Measurements from ENCODE around the gene PIR. TPM values are rescaled to one million over a fixed set of nuclear protein-coding genes. Genes with fewer than 3 reads are reported as not detected.

PIR gene
- total RNA-seq, 1 experiment from 2014 or later = 29.7 TPM

- TF ChIP-seq CTCF (conservative IDR thresholded peaks at IDR 0.05) = no peak
- Histone ChIP-seq H2BK5ac (ENCODE audit: insufficient read length, low read length) (no peak overlapping the region), H4K8ac (replicated peaks; ENCODE audit: insufficient read length, low read depth, low read length) (no peak overlapping the region), H3K56ac (ENCODE audit: insufficient read length, low read depth, low read length) (no peak overlapping the region), H2AFZ (ENCODE audit: low read length) (peak overlapping the region; percentile 78), H3K79me2 (ENCODE audit: insufficient read depth, low read length) (no peaks in the 10 kb centered on the region), H4K5ac (ENCODE audit: insufficient read length, low read depth, low read length) (no peak overlapping the region), H2BK15ac (ENCODE audit: low read depth, low read length) (no peak overlapping the region), H3K79me1 (ENCODE audit: insufficient read depth, low read depth, low read length, poor library complexity, severe bottlenecking) (no peaks in the 10 kb centered on the region), H3K4ac (ENCODE audit: low read depth, low read length) (no peak overlapping the region), H4K20me1 (ENCODE audit: control insufficient read depth, insufficient read depth, insufficient read length) (no peaks in the 10 kb centered on the region), H3K23ac (ENCODE audit: insufficient read length, low read depth, low read length) (no peak overlapping the region), H3K9ac (ENCODE audit: extremely low read depth, insufficient read length, low read length) (no peak overlapping the region), H3K4me1 (ENCODE audit: insufficient read depth, low read length) (no peaks in the 10 kb centered on the region), H3K14ac (ENCODE audit: insufficient read depth, low read length) (peak overlapping the region; percentile 56), H2BK20ac (ENCODE audit: low read depth, low read length, poor library complexity, severe bottlenecking) (no peak overlapping the region), H3K27ac (ENCODE audit: insufficient read length, low read depth, low read length) (no peak overlapping the region), H3K18ac (ENCODE audit: insufficient read length, low read depth, low read length) (no peak overlapping the region), H3K23me2 (ENCODE audit: insufficient read length, low read depth, low read length, poor library complexity, severe bottlenecking) (no peaks in the 10 kb centered on the region), H3K9me3 (ENCODE audit: control insufficient read depth, low read depth, low read length) (no peaks in the 10 kb centered on the region), H3K27me3 (ENCODE audit: insufficient read depth, low read length) (no peaks in the 10 kb centered on the region), H3T11ph (ENCODE audit: low read length) (no peak overlapping the region), H3K4me2 (ENCODE audit: insufficient read depth, insufficient read length, low read length) (no peak overlapping the region), H4K91ac (ENCODE audit: insufficient read length, low read depth, low read length) (no peak overlapping the region), H2BK120ac (ENCODE audit: low read depth, low read length, poor library complexity, severe bottlenecking) (no peak overlapping the region), H2BK12ac (ENCODE audit: insufficient read length, low read depth, low read length) (no peak overlapping the region), H2AK5ac (ENCODE audit: insufficient read length, low read length) (no peak overlapping the region)
- no peaks in the 10 kb centered on the region; a peak in 1 of 5 replicates for H3K9me3 Mint-ChIP-seq
- no peak for DNase-seq
- WGBS (ENCODE audit: extremely low coverage, insufficient read length, low lambda C conversion rate) = no CpG with 5 or more reads among the region's 6 CpGs
- no peak overlapping the region; a peak in 1 of 7 replicates for H3K27ac Mint-ChIP-seq
- H3K36me3 Mint-ChIP-seq (ENCODE audit: insufficient read depth in 1 of 3, low read depth in 3 of 3) = no peaks in the 10 kb centered on the region
- no peaks in the 10 kb centered on the region for H3K4me1 Mint-ChIP-seq
- H3K4me3 Mint-ChIP-seq = no peak overlapping the region
- H3K27me3 Mint-ChIP-seq (ENCODE audit: low read depth) = peaks cover 7% of the 10 kb centered on the region
These were observed 37.2 kb upstream of the PIR start for GRCh38 chrX:15530318-15530717.

Measured in H9 (cell line).